HG02938 (cell line): ENCODE measurements around the gene LGI2.
"Not testable (repeated sequence)": the region's sequence is repeated elsewhere in the genome, so short reads cannot be mapped to it uniquely, and the experiment has no call there.

Experiments used
- ATAC-seq: cut with Tn5 transposase; IDR thresholded peaks from one replicate; pipeline ENCODE4 v1.9.1; 2021; ENCODE audit warnings: mild to moderate bottlenecking, moderate library complexity; ENCODE audit not compliant: unreplicated experiment

Gene LGI2

DNA sequence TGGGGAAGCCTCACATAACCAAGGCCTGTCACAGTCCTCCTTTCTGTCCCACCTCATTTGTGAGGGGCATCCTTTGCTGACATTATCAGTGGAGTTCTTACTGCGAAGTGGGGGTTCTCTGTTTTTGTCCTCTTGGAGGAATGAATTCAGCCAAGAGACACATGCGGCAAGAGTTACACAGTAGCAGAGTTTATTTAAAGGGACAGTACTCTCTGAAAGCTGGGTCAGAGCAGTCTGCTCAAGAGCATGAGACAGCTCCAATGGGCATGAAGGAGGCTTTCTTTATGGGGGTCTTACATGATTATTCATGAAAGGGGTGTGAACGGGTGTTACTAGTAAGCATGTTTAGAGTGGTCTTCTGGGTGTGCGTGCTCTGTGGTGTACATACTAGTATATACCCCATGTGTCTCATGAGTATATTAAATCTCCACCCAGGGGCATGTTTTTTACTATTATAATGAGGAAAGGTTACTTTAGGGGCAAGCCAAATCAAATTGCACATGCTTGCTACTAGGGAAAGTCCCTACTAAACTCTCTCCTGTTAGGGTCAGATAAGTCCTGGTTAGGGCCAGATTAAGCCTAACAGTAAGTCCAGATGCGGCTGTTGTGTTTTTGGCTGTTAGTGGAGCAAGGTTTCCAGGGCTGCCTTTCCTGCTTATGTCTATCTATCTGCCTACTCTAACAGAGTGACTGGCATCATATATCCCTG is 19.8 kb upstream of the LGI2 start:
- ATAC-seq, result no peak

DNA sequence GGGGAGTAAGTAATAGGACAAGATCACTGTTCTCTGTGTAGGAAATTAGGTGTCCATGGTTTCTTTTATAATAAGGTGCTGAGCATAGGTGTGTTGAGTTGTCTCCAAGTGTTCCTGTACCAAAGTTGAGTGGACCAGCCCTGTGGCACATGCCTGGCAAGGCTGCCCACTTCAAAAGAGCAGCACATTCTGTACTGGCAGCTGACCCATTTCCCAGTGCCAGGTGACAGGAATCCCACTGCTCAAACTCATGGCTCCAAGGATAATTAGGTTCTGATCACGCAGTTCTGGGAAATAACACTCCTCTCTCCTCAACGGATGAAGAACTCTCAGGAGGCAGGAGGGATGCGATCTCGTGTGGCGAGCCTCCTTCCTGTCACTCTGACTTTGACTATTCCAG is 12.8 kb upstream of the LGI2 start:
- no peak for ATAC-seq

DNA sequence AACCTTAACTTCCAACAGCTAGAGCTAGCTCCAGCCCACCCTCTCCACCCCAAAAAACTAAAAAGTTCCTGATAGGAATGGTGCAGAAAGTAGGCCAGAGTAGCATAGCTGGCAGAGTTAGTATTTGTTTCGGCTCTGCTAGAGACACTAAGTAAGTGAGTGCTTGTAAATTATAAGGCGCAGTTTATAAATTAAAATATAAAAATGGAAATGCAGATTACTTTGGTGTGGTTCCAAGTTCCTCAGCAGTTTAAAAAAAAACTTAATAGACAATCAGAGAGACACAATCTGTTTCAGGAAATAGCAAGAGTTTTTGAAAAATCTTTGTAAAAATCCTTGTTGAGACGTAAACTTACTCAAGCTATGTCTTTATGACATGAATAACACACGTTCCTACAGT is 2.8 kb upstream of the LGI2 start:
- ATAC-seq, result no peak

DNA sequence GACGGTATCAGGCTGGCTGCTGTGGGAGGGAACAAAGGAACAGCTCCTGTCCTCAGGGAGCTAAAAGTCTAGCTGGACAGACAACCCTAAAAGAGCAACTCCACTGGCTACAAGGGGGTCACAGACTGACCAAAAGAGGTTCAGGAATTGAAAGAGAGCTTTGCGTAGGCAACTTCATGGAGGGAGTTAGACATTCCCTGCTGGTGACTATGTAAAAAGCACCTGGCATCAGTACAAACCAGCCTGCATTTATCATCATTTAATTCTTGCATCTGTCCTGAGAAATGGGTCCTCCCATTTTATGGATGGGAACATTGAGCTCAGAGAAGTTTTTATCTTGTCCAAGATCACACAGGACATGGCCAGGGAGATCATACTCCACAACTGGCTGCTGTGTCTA is 1.4 kb upstream of the LGI2 start:
- ATAC-seq, result no peak

DNA sequence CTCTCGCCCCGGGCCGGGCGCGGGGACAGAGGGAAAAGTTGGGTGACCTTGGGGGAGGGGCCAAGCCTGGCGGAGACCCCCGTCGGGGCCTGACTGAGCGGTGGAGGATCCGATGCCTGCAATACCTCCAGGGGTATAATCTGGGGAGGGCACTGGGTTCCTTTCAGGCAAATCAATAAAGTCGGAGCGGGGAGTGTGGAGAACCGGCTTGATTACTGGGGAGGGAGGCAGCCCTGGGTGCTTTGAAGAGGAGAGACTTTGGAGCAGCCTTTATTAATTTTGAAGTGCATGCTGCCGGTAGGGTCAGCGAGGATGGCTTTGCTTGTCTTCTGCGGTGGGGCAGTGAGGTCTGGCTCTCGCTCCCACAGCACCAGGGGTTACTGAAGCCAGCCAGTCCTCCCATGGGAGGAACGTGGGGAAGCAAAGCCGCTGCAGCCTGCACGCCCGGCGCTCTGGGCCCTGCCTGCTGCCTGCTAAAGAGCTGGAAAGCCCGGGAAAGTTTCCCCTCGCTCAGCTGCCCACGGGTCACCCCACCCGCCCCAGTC is 403 bp upstream of the LGI2 start:
- ATAC-seq, result no peak

DNA sequence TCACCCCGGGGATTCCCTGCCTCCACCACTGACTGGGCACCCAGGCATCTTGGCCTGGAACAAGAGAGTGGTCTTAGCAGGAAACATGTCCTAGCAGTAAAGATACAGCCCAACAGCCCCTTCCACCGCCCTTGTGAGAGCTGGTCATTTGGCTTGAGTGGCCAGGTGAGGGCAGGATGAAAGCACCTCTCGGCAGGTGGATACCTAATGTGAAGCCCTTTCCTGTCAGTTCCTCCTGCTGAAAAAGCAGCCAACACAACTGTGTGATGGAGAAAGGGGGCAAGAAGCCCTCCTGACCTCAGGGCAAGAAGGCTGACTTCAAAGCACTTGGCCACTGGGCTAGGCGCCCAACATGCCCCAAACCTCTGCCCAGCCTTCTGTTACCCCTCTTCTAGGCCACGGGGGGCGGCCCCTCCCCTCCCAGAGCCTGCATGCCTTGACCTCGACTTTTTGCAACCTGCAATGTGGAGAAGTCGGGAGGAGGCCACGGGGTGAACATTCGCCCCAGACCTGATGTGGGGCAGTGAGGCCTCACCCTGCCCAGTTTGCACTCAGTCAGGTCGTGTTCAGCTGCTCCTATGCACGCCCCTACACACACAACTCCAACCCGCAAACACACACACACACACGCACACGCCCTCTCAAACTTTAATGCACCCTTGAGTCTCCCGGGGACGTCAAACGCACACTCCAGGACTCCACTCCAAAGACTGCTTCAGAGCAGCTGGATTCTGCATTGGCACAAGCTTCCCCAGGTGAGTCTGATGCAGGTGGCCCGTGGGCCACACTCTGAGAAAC is 1.1 kb downstream of the LGI2 start:
- no peak for ATAC-seq

DNA sequence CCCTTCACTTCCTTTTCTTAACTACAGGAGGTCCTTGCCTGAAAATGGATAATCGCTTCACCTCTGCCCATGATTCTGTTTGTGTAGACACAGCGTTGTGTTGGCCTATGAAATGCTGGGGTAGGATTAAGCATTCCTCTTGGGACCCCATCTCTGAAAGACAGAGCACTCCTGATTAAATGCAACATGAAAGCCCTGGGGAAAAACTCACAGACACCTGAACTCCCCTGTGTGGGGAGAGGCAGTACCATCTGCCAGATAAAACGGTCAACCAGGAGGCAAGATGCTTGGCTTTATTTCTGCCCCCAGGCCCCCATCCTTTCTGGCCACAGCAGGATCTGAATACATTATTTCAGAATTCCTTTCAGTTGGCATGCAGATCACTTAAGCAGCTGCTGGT is 1.9 kb downstream of the LGI2 start:
- no peak for ATAC-seq

DNA sequence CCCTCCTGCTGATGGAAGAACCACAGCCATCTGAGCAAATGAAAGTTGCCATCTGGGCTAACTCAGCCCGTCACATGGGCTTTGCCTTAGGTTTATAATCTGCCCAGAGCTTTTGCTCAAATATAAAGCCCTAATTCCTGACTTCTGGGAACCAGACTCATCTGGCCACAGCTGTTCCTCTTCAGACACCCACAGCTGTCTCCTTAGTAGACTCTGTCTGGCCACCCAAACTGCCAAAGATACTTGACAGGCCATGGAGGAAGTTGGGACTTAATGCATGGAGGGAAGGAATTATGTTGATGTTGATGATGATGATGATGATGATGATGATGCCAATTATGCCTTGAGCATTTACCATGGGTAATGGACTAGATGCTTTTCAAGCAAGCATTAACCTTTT is 8.0 kb downstream of the LGI2 start:
- ATAC-seq, result no peak

DNA sequence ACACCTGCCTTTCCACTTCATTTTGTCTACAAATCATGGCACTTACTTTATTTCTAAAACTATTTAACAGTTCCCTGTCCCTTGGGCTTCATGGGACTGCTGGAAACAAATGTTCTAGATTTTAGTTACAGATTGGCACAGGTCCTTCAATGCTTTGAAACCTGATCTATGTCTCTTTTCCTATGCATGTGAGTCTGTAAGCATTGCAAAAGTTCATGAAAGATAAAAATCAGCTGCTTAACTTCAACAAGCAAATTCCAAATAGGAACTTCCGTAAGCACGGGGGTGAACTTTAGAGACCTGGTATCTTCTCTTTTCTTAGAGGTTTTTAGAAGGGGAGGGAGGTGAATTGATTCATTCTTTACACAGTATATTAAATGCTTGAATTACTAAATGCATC is 9.5 kb downstream of the LGI2 start:
- no peak for ATAC-seq

DNA sequence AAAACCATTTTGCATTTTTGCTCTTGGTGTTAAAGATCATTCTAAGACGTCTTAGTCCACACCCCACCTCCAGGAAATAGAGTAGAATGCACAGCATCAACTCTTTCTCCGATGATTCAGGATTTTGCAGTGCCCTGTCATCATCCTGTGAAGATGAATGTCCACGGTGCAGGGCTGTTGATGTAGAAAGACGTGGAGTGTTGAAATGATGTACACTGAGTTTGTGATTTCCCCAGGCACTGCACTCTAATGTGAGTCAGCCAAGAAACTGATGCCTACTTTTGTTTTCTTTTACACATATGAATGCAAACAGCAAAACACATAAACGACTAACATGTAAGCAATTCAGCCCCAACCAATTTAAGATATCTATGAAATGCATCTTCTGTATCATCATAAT is 10.5 kb downstream of the LGI2 start:
- ATAC-seq, result no peak

DNA sequence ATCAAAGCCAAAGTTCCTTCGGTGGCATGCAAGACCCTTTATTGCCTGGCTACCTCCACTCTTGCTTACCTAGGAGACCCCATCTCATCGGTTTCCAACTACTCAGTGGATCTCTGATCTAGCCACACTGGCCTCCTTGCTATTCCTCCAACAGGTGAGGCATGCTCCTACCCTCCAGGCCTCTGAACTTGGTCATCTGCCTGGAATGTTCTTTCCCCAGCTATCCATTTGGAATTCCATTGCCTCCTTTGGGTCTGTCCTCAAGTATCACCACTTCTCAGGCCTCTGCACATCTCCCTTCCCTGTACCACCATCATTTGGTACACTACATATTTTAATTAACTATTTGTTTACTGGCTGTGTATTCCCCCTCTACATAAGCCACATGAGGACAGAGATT is 11.2 kb downstream of the LGI2 start:
- no peak for ATAC-seq

DNA sequence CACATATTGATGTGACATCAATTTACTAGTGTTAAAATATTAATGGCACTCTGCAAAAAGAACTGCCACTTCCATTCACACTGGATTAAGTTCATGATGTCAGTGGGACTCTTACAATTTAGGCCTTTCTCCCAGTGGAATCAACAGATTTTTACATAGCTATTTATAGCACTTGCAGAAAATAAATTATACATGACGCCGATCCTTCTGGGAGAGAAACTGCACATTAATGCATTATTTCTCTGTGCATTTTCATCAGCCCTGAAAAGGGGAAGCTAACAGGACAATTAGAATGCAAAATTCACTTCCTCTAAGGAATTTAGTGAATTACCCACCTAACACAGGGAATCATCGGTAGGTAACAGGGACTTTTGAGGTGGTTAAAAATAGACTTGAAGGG is 15.7 kb downstream of the LGI2 start:
- no peak for ATAC-seq

DNA sequence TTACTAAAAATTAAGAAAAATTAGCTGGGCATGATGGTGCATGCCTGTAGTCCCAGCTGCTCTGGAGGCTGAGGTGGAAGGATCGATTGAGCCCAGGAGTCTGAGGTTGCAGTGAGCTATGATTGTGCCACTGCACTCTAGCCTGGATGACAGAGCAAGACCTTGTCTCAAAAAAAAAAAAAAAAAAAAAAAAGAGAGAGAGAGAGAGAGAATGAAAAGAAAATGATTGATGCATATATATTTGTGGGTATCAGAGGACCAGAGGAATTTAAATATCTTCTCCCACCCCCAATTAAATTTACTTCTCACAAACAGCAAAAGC is 16.1 kb downstream of the LGI2 start:
- not testable (repeated sequence) for ATAC-seq

DNA sequence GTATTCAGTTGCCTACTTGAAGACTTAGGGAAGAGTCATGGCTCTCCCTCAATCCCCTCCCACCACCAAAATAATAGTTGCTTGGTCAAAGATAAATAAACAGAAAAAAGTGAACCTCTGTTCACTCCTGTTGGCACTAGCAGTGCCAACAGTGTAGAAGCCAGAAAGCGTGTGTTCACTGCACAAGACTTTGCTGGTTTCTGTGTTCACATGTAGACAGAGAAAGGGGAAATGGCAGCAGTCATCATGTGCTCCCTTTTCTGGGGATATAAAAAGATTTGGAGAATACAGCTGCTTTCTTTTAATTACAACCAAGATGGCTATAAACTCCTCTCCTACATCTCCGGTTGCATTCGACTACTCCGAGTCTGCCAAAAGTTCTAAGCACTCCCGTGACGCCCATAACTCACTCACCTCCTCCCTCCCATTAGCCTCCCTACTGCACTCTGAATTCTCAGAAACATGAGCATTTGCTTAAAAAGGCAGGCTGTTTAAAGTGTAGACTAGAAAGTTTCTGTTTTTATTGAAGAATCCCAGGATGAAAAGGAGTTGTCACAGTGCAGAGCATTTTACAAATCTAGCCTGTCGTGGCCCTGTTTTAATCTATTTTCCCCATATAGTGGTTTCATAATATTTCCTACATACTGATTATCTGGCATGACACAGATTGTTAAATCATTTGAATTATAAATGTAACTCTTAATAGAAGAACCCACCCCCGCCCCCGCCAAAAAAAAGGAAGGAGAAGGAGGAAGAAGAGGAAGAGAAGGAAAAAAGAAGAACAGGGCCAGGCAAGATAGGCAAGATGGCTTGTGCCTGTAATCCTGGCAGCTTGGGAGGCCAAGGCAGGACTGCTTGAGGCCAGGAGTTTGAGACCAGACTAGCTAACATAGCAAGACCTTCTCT is 16.7 kb downstream of the LGI2 start:
- ATAC-seq, result no peak

DNA sequence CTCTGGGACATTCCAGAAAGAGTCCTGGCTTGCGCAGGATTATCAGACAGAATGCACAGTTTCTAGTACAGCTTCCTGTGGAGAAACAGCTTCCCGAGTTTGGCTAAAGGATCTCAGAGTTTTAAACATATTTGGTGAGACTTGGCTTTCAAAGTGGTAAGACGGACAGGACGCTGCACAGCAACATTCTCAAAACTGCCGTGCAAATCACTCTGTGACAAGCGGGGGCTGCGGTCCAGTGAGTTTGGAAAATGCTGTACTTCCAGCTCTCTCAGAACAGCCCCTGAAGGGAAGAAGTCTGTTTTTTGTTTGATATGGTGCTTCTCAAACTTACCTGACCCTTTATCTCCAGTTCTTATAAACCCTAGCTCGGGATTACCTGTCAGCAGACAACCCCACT is 18.1 kb downstream of the LGI2 start:
- no peak for ATAC-seq

DNA sequence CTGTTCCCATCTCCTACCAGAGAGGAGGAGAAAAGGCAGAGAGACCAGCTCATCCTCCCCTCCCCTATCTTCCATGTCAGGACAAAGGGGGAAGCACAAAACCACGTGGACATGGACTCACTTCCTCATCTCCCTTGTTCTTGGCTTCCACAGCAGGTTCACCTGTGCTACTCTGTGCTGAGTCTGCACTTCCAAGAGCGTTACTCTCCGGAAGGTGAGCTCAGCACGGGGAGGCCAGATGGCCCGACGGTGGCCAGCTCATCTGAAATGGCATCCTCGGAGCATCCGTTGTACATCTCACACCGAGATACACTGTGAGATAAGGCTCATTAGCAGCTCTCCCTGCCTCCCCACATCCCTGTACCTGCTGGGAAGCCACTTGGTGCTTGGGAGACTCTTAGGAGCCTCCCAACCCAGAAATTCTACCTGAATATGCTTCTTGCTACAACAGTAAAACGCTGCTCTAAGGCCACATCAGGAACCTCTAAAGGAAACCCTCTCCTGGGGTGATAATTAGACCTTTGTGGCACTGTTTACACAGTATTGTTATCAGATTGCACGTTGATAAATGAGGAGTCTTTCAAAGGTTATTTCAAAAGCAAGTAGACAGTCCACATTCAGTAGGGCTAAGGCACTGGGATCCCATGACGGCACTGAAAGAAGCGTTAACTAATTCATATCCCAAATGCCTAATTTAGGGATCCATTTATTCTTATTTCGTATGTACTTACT is 19.4 kb downstream of the LGI2 start:
- ATAC-seq, result no peak

DNA sequence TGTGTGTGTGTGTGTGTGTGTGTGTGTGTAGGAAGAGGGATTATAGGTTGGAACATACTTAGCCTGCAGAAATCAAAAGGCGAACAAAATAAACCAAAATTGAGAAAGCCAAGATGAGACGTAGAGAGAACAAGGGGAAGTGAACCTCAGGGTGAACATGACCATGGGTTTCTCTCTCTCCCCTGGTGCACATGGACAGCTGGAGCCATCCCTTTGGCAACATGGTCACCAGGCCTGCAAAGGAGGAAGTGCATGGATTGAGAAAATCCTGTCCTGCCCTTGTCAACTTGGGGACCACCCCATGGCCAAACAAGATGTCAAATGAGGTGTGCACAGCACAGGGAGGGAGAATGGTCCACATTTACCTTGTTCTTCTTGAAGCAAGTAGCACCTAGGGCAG is 23.1 kb downstream of the LGI2 start:
- no peak for ATAC-seq

DNA sequence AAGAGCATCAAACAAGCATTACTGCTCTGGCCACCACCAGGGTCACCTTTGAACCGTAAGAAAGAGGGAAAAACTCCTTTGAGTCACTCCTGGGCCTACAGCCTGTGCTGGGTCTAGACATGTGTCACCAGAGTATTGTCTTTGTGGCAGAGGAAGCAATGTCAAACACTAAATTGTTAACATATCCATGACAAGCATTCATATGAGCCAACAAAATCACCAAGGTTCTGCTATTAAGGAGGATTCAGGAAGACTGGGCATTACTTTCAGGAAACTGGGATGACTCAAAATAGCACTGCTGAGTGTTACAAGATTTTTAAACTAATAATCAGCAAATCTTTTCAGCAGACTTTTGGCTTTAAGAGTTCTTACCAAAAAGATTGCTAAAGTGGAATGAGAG is 28.1 kb downstream of the LGI2 start:
- no peak for ATAC-seq

DNA sequence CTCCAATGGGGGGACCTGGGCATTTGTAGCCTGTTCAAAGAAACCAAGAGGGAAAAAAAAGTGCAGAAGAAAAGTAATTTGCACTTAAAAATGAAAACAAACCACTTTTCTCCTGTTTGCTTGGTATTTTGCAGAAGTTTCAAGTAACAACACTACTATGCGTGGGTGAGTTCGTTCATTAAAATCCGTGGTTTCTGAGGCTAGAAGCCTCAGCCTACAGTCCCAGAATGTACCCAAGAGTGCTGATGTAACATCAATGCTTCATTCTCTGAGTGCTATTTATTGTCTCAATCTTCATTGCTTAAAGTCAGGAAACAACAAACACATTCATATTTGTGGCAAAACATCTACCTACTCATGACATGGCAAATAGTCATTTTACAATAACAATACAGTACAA is 29.2 kb downstream of the LGI2 start:
- no peak for ATAC-seq

DNA sequence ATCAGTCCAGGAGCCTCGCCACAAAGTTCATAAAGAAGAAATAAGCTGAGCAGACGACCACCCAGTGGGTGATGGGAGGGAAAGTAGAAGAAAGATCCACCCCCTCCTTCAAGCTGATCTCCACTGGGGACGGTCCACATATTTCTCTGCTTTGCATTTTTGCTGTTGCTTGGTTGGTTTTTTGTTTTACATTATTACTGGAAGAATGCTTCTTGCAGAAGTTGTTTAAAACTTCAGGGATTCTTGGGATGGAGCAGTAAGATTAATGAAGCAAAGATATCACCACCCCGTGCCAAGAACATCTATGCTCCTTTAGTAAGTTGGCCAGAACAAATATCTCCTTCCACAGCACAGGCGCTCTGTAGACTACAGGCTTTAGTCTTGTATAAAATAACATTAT is 30.1 kb downstream of the LGI2 start:
- no peak for ATAC-seq
